IMR-90 (cell line): Measurements from ENCODE around the gene SWAP70. TPM values are rescaled to one million over a fixed set of nuclear protein-coding genes. Genes with fewer than 3 reads are reported as not detected.

Source experiments
- ATAC-seq: fragments of 200-7000 bp; cut with Tn5 transposase; 2 replicates; pipeline ENCODE4 v1.9.1; 2020; ENCODE audit warnings: low read depth, mild to moderate bottlenecking, moderate library complexity
- BruUV-seq: library from RNA; stranded (reverse); fragments of 400-500 nt; replicated peaks from 2 replicates; lab custom pipeline; 2021; lab: Mats Ljungman, UMichigan
- CTCF ChIA-PET: fragments of 300-600 bp; formaldehyde crosslinking; extraction: SDS; loops from one replicate; lab custom pipeline; 2021; ENCODE audit warnings: antibody characterized with exemption; lab: Yijun Ruan, JAX
- POLR2A ChIA-PET: fragments of 300-600 bp; sonication (Branson Sonifier 250); formaldehyde crosslinking; loops from one replicate; lab custom pipeline; 2022; ENCODE audit warnings: antibody characterized with exemption; ENCODE audit not compliant: unreplicated experiment; lab: Charles Lee
- DNase-seq: peaks from one replicate; pipeline ENCODE4 v3.0.0; 2013
- H2AFZ ChIP-seq: replicated peaks from 2 replicates; pipeline ENCODE3; 2013; ENCODE audit warnings: low read length, mild to moderate bottlenecking; ENCODE audit not compliant: poor library complexity
- H2AK5ac ChIP-seq: 2 replicates; pipeline ENCODE4 v1.6.1; 2013; ENCODE audit warnings: low read depth, low read length, inconsistent platforms
- H2AK9ac ChIP-seq: replicated peaks from 2 replicates; pipeline ENCODE3; 2013; ENCODE audit warnings: mild to moderate bottlenecking, low read depth, low read length, moderate library complexity; ENCODE audit not compliant: poor library complexity
- H2BK120ac ChIP-seq: 2 replicates; pipeline ENCODE4 v1.6.1; 2013; ENCODE audit warnings: low read depth, low read length, inconsistent platforms
- H2BK15ac ChIP-seq: 3 replicates; pipeline ENCODE4 v1.6.1; 2013; ENCODE audit warnings: low read depth, low read length, inconsistent platforms
- H2BK20ac ChIP-seq: 2 replicates; pipeline ENCODE4 v1.6.1; 2013; ENCODE audit warnings: low read depth, mild to moderate bottlenecking, inconsistent platforms, low read length, moderate library complexity
- H2BK5ac ChIP-seq: 2 replicates; pipeline ENCODE4 v1.6.1; 2013; ENCODE audit warnings: mild to moderate bottlenecking, low read depth, low read length, inconsistent platforms; ENCODE audit not compliant: poor library complexity, severe bottlenecking
- H3K14ac ChIP-seq: replicated peaks from 2 replicates; pipeline ENCODE4 v1.6.1; 2013; ENCODE audit warnings: low read depth, low read length, inconsistent platforms
- H3K18ac ChIP-seq: 2 replicates; pipeline ENCODE4 v1.6.1; 2013; ENCODE audit warnings: low read depth, low read length, control low read depth
- H3K23ac ChIP-seq: 2 replicates; pipeline ENCODE4 v1.6.1; 2013; ENCODE audit warnings: low read depth, low read length, inconsistent platforms
- H3K27ac ChIP-seq: 2 replicates; pipeline ENCODE4 v1.5.1; 2013; ENCODE audit warnings: mild to moderate bottlenecking, control low read depth, low read length; ENCODE audit not compliant: insufficient read depth
- H3K27me3 ChIP-seq: 2 replicates; pipeline ENCODE4 v1.6.1; 2013; ENCODE audit warnings: low read length; ENCODE audit not compliant: control insufficient read depth, insufficient read depth
- H3K36me3 ChIP-seq: 2 replicates; pipeline ENCODE4 v1.6.1; 2013; ENCODE audit warnings: low read length, mixed read lengths; ENCODE audit not compliant: control insufficient read depth, insufficient read depth
- H3K4ac ChIP-seq: 2 replicates; pipeline ENCODE4 v1.6.1; 2013; ENCODE audit warnings: low read depth, low read length, inconsistent platforms
- H3K4me1 ChIP-seq: 2 replicates; pipeline ENCODE4 v1.6.1; 2013; ENCODE audit warnings: low read length, mixed read lengths; ENCODE audit not compliant: control insufficient read depth, insufficient read depth
- H3K4me2 ChIP-seq: 2 replicates; pipeline ENCODE4 v1.6.1; 2013; ENCODE audit warnings: low read depth, mild to moderate bottlenecking, control low read depth, low read length, moderate library complexity
- H3K4me3 ChIP-seq: 2 replicates; pipeline ENCODE4 v1.5.1; 2013; ENCODE audit warnings: low read depth, mild to moderate bottlenecking, control low read depth, low read length, moderate library complexity; ENCODE audit not compliant: insufficient read depth
- H3K56ac ChIP-seq: 2 replicates; pipeline ENCODE4 v1.6.1; 2013; ENCODE audit warnings: low read length, inconsistent platforms; ENCODE audit not compliant: insufficient read depth; ENCODE audit errors: extremely low read depth
- H3K79me1 ChIP-seq, 2 experiments: 2 replicates each; pipeline ENCODE4 v1.6.1; 2013; ENCODE audit warnings: low read length in 2 of 2, inconsistent platforms in 1 of 2, low read depth in 1 of 2
- H3K9ac ChIP-seq: 2 replicates; pipeline ENCODE4 v1.6.1; 2013; ENCODE audit warnings: low read depth, low read length, control low read depth
- H3K9me1 ChIP-seq: 2 replicates; pipeline ENCODE4 v1.6.1; 2013; ENCODE audit warnings: low read length, inconsistent platforms; ENCODE audit not compliant: insufficient read depth
- H3K9me3 ChIP-seq: 2 replicates; pipeline ENCODE4 v1.6.1; 2013; ENCODE audit warnings: low read length; ENCODE audit not compliant: control insufficient read depth, insufficient read depth
- H4K20me1 ChIP-seq: 2 replicates; pipeline ENCODE4 v1.6.1; 2013; ENCODE audit warnings: low read length, inconsistent platforms; ENCODE audit not compliant: insufficient read depth
- H4K5ac ChIP-seq: 2 replicates; pipeline ENCODE4 v1.6.1; 2013; ENCODE audit warnings: mild to moderate bottlenecking, low read depth, low read length, control low read depth
- H4K8ac ChIP-seq, 2 experiments: 2 replicates each; pipeline ENCODE4 v1.6.1; 2013; ENCODE audit warnings: low read depth in 2 of 2, low read length in 2 of 2, control low read depth in 1 of 2, inconsistent platforms in 1 of 2
- H4K91ac ChIP-seq: 2 replicates; pipeline ENCODE4 v1.6.1; 2013; ENCODE audit warnings: low read depth, low read length, inconsistent platforms; ENCODE audit not compliant: insufficient read depth
- ELK1 ChIP-seq: fragments of 150-350 bp; IDR thresholded peaks from 2 replicates; pipeline ENCODE4 v1.6.1; 2016; ENCODE audit warnings: low read depth, mild to moderate bottlenecking, low read length, moderate library complexity, borderline replicate concordance
- MAZ ChIP-seq: IDR thresholded peaks from 2 replicates; pipeline ENCODE4 v1.6.1; 2012; ENCODE audit warnings: low read depth, mild to moderate bottlenecking, low read length, improper control_type of control experiment, moderate library complexity, borderline replicate concordance
- MXI1 ChIP-seq: IDR thresholded peaks from 2 replicates; pipeline ENCODE4 v1.6.1; 2012; ENCODE audit warnings: low read depth, mild to moderate bottlenecking, low read length, moderate library complexity, borderline replicate concordance
- NFE2L2 ChIP-seq: fragments of 150-350 bp; IDR thresholded peaks from 2 replicates; pipeline ENCODE4 v1.6.1; 2016; ENCODE audit warnings: low read depth, mild to moderate bottlenecking, low read length
- POLR2A ChIP-seq: IDR thresholded peaks from 2 replicates; pipeline ENCODE4 v1.6.1; 2012; ENCODE audit warnings: mild to moderate bottlenecking, low read depth, low read length
- RAD21 ChIP-seq: IDR thresholded peaks from 2 replicates; pipeline ENCODE4 v1.6.1; 2012; ENCODE audit warnings: low read length, improper control_type of control experiment
- RCOR1 ChIP-seq: IDR thresholded peaks from 2 replicates; pipeline ENCODE4 v1.6.1; 2012; ENCODE audit warnings: mild to moderate bottlenecking, low read length, improper control_type of control experiment; ENCODE audit not compliant: insufficient replicate concordance
- USF2 ChIP-seq: fragments of 150-350 bp; IDR thresholded peaks from 2 replicates; pipeline ENCODE4 v1.6.1; 2017; ENCODE audit warnings: mild to moderate bottlenecking, antibody characterized with exemption, low read length, low read depth
- WGBS, 2 experiments: methylation state at CpG; one replicate each; pipeline versions ENCODE4 v1.1.5 to v1.1.7; 2013; ENCODE audit warnings: missing lambda C conversion rate in 2 of 2; ENCODE audit not compliant: insufficient read length in 1 of 2; ENCODE audit errors: extremely low coverage in 2 of 2; 5-methylcytosine and 5-hydroxymethylcytosine counted together
- dilution Hi-C: fragments of 300-500 bp; cut with HindIII; formaldehyde crosslinking; loops from one replicate; pipeline ENCODE4 v1.14.3; 2018; ENCODE audit warnings: low sequenced_read_pairs; ENCODE audit not compliant: unreplicated experiment
- in situ Hi-C: fragments of 300-500 bp; cut with MboI; formaldehyde crosslinking; loops from 3 replicates; pipeline ENCODE4 v1.14.3; 2019; ENCODE audit warnings: low sequenced_read_pairs, inconsistent platforms, mixed read lengths
- intact Hi-C: fragments of 100-400 bp; cut with micrococcal nuclease; formaldehyde crosslinking; loops from 2 replicates; pipeline ENCODE4 v1.10.0; 2022
- polyA plus RNA-seq, 3 experiments: library from polyadenylated mRNA; depleted of rRNA; stranded (reverse); fragments of >200 nt; gene quantifications; 2 replicates each; pipeline ENCODE4 v1.2.3, GENCODE V29; 2012; ENCODE audit warnings: low replicate concordance in 1 of 3
- total RNA-seq: library from RNA; depleted of rRNA; stranded (reverse); fragments of >200 nt; gene quantifications from 2 replicates; pipeline ENCODE4 v1.2.3, GENCODE V29; 2012

Gene SWAP70
- total and polyA plus RNA-seq, 2 of the 4 experiments (the other 2 are of a cell fraction) = 15.5 to 19.9 TPM

GRCh38 chr11:9738116-9738515 lies 74.2 kb downstream of the SWAP70 start:
- Histone ChIP-seq H2AK9ac (no peak overlapping the region), H3K4me3 (no peak overlapping the region), H3K9me3 (peaks cover 2% of the 10 kb centered on the region; the same call in 1 of the 2 replicates), H4K91ac (no peak overlapping the region), H3K9me1 (peaks cover 13% of the 10 kb centered on the region), H3K4me1 (no peaks in the 10 kb centered on the region; the same call in 1 of the 2 replicates), H3K36me3 (peaks cover 41% of the 10 kb centered on the region), H3K23ac (peak overlapping the region; percentile 64; the same call in 1 of the 2 replicates), H2BK20ac (no peak overlapping the region), H2BK15ac (no peak overlapping the region), H3K56ac (no peak overlapping the region), H2AFZ (no peak overlapping the region), H3K18ac (no peak overlapping the region), H4K5ac (no peak overlapping the region), H2BK5ac (no peak overlapping the region), H2AK5ac (no peak overlapping the region), H4K20me1 (no peaks in the 10 kb centered on the region), H2BK120ac (no peak overlapping the region), H3K14ac (no peak overlapping the region), H3K4ac (no peak overlapping the region), H3K4me2 (no peak overlapping the region), H3K27me3 (no peaks in the 10 kb centered on the region), H3K9ac (no peak overlapping the region), H4K8ac (no peak overlapping the region), H3K27ac (no peak overlapping the region), H3K79me1 (peaks cover 13 to 40% of the 10 kb centered on the region in 2 experiments)
- CTCF ChIA-PET = interaction anchor here (0.5 to 1.1 kb wide), 5 partner anchors 10 to 172 kb away, joined by 3 to 5 read pairs (median 3); no protein-coding TSS in a partner anchor
- no TSS peak for BruUV-seq
- ATAC-seq (peak; percentile 60), DNase-seq (no peak)
- WGBS, 2 experiments = no CpG with 5 or more reads among the region's 3 CpGs
- dilution Hi-C loops (no loop called here), intact Hi-C loops (no loop called here), in situ Hi-C loops (no loop called here)
- POLR2A ChIA-PET = no interaction called here
- TF ChIP-seq NFE2L2 (no peak), MXI1 (no peak), ELK1 (no peak), USF2 (no peak), RCOR1 (no peak), MAZ (no peak), POLR2A (no peak), RAD21 (no peak)
